RWPE1 (cell line): ENCODE results near the gene ELP1.

ENCODE experiments used
- CTCF ChIA-PET: fragments of 350-600 bp; sonication (Branson Sonifier 250); formaldehyde crosslinking; extraction: SDS; loops from one replicate; lab custom pipeline; 2021; lab: Yijun Ruan, JAX
- POLR2A ChIA-PET: fragments of 400-600 bp; formaldehyde crosslinking; extraction: SDS; loops from one replicate; lab custom pipeline; 2020; ENCODE audit warnings: antibody characterized with exemption; ENCODE audit not compliant: low non-redundant PET; lab: Yijun Ruan, JAX
- DNase-seq: peaks from one replicate; pipeline ENCODE4 v3.0.0; 2012; ENCODE audit warnings: low spot score
- H3K27ac ChIP-seq: fragments of 450-650 bp; 2 replicates; pipeline ENCODE4 v1.5.1; 2017
- CTCF ChIP-seq: fragments of 450-650 bp; conservative IDR thresholded peaks from 2 replicates; pipeline ENCODE4 v1.5.1; 2017; ENCODE audit warnings: low read depth, mild to moderate bottlenecking

ELP1 gene

GRCh38 chr9:108823829-108824228 lies 110.1 kb downstream of the ELP1 start:
- ChIA-PET POLR2A (no interaction called here), CTCF (no interaction called here)
- H3K27ac ChIP-seq, result no peak overlapping the region
- no peak for TF ChIP-seq CTCF
- DNase-seq, result no peak
